Measurements from ENCODE around the gene ACTN3. TPM values are rescaled to one million over a fixed set of nuclear protein-coding genes. Genes with fewer than 3 reads are reported as not detected.

The ACTN3 gene
- total RNA-seq, 2 experiments from 2014 or later: 0.14 to 0.22 TPM

DNA sequence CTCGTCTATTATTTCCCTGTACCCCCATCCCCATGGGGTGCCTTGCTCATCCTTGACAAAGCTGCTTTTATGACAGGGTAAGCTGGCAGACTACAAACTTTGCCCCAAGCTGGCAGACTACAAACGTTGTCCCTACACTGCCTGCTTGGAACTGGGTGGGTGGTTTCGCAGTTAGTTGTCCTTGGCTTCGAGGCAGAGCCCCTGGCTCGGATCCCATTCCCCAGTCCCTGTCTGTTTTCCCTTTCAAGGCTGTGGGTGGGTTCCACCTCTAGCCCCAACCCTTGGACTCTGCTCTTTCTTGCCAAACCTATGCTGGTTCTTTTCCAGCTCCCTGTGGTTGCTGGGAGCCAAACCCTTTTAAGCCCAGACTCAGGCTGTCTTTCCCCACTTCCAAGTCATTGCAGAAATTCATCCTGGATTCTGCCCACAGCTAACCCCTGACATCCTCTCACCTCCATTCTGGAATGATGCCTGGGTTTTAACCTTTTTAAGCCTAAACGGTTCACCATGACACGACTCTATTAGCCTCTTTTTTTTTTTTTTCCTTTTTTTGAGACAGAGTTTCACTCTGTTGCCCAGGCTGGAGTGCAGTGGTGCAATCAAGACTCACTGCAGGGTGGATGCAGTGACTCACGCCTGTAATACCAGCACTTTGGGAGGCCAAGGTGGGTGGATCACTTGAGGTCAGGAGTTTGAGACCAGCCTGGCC, 60.6 kb downstream of the ACTN3 start:
- no peaks in the 10 kb centered on the region for H3K27me3 ChIP-seq (ENCODE audit: control insufficient read depth in 1 of 2, insufficient read depth in 2 of 2, low read length in 2 of 2)
- peaks cover 7% of the 10 kb centered on the region for H3K36me3 Mint-ChIP-seq (ENCODE audit: low read depth)
- H3K9me3 ChIP-seq (ENCODE audit: control insufficient read depth in 1 of 2, insufficient read depth in 1 of 2, low read length in 2 of 2): no peaks in the 10 kb centered on the region
- DNase-seq: no peak
- no peak overlapping the region for H3K27ac Mint-ChIP-seq
- H3K36me3 ChIP-seq (ENCODE audit: insufficient read depth, low read length): peaks cover 29% of the 10 kb centered on the region
- H3K4me1 ChIP-seq (ENCODE audit: insufficient read depth, low read length): no peaks in the 10 kb centered on the region
- ChIA-PET CTCF (interaction anchor here (1.8 kb wide), 1 partner anchor 11 kb away, joined by 4 read pairs; no protein-coding TSS in a partner anchor), POLR2A (interaction anchor here (0.6 to 1.2 kb wide), 2 partner anchors 9 to 70 kb away, joined by 3 read pairs; partner anchors contain the start of gene RBM14)
- ATAC-seq (ENCODE audit: poor library complexity): no peak
- no peak overlapping the region for H3K4me3 Mint-ChIP-seq
- H3K4me1 Mint-ChIP-seq (ENCODE audit: low read depth): peaks cover 13% of the 10 kb centered on the region
- H3K4me3 ChIP-seq (ENCODE audit: low read length): no peak overlapping the region
- intact Hi-C loops (cut with DNase I, micrococcal nuclease): no loop called here
- H3K27me3 Mint-ChIP-seq: no peaks in the 10 kb centered on the region
- no peak overlapping the region for H3K27ac ChIP-seq (ENCODE audit: low read depth in 1 of 2, low read length in 2 of 2)
- H3K9me3 Mint-ChIP-seq: no peaks in the 10 kb centered on the region
- TF ChIP-seq, protein P1, sequence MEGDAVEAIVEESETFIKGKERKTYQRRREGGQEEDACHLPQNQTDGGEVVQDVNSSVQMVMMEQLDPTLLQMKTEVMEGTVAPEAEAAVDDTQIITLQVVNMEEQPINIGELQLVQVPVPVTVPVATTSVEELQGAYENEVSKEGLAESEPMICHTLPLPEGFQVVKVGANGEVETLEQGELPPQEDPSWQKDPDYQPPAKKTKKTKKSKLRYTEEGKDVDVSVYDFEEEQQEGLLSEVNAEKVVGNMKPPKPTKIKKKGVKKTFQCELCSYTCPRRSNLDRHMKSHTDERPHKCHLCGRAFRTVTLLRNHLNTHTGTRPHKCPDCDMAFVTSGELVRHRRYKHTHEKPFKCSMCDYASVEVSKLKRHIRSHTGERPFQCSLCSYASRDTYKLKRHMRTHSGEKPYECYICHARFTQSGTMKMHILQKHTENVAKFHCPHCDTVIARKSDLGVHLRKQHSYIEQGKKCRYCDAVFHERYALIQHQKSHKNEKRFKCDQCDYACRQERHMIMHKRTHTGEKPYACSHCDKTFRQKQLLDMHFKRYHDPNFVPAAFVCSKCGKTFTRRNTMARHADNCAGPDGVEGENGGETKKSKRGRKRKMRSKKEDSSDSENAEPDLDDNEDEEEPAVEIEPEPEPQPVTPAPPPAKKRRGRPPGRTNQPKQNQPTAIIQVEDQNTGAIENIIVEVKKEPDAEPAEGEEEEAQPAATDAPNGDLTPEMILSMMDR (IDR thresholded peaks at IDR 0.05): no peak

DNA sequence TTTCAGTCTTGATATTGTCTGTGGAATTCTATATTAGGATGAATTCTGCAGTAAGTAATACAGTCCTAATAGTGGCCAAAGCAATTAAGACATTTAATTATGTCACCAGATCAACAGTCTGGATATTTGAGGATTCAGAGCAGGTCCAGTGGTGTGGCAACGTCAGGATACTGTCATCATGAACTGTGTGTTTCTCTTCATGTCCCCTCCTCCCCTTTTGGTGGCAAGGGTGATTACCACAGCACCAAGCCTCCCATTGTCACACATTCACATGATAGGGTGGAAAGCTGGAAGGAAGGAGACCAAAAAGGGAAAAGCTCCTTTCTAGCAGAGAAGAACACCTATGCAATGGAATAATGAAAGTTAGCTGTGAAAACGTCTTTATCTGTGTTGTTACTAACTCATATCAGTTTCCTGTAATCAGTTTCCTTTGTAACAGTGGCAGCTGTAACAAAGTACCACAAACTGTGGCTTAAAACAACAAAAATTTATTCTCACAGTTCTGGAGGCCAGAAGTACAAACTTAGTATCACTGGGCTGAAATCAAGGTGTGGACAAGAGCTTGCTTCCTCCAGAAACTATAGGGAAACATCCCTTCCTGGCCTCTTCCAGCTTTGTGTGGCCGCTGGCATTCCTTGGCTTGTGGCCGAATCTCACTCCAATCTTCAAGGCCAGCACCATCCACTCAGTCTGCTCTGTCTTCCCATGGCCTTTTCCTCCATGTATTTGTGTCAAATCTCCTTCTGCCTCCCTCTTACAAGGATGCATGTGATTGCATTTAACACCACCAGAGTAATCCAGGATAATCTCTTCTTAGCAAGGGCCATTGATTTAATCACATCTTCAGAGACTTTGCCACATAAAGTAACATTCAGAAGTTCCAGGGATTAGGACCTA, 63.3 kb downstream of the ACTN3 start:
- H3K4me1 Mint-ChIP-seq (ENCODE audit: low read depth): peaks cover 13% of the 10 kb centered on the region
- ATAC-seq (ENCODE audit: poor library complexity) (no peak), DNase-seq (no peak)
- Histone ChIP-seq H3K4me1 (ENCODE audit: insufficient read depth, low read length) (no peaks in the 10 kb centered on the region), H3K36me3 (ENCODE audit: insufficient read depth, low read length) (peaks cover 14% of the 10 kb centered on the region), H3K27me3 (ENCODE audit: control insufficient read depth in 1 of 2, insufficient read depth in 2 of 2, low read length in 2 of 2) (no peaks in the 10 kb centered on the region), H3K4me3 (ENCODE audit: low read length) (no peak overlapping the region), H3K27ac (ENCODE audit: low read depth in 1 of 2, low read length in 2 of 2) (no peak overlapping the region), H3K9me3 (ENCODE audit: control insufficient read depth in 1 of 2, insufficient read depth in 1 of 2, low read length in 2 of 2) (no peaks in the 10 kb centered on the region)
- POLR2A ChIA-PET: interaction anchor here (0.9 to 1.3 kb wide), 4 partner anchors 9 to 68 kb away, joined by 3 to 5 read pairs (median 4); partner anchors contain the start of genes RBM4 and RBM4B
- intact Hi-C loops (cut with DNase I, micrococcal nuclease): no loop called here
- H3K4me3 Mint-ChIP-seq: no peak overlapping the region
- TF ChIP-seq, protein P1 (IDR thresholded peaks at IDR 0.05): no peak
- H3K36me3 Mint-ChIP-seq (ENCODE audit: low read depth): peaks cover 2% of the 10 kb centered on the region
- H3K27ac Mint-ChIP-seq: peak overlapping the region; percentile 43
- H3K27me3 Mint-ChIP-seq: no peaks in the 10 kb centered on the region
- CTCF ChIA-PET: interaction anchor here (1.0 kb wide), 1 partner anchor 18 kb away, joined by 3 read pairs; the partner anchor contains the start of genes CCDC87 and CCS
- no peaks in the 10 kb centered on the region for H3K9me3 Mint-ChIP-seq

DNA sequence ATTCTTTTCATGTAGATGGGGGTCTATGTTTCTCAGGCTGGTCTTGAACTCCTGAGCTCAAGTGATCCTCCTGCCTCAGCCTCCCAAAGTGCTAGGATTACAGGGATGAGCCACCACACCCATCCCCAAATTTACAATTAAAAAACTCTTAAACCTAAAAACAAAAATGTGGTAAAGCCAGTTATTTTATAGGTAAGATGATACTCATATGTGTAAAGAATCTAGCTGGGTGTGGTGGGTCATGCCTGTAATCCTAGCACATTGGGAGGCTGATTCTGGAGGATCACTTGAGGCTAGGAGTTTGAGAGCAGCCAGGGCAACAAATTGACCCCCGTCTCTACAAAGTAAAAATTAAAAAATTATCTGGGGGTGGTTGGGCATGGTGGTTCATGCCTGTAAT, 65.8 kb downstream of the ACTN3 start:
- Histone ChIP-seq H3K9me3 (ENCODE audit: control insufficient read depth in 1 of 2, insufficient read depth in 1 of 2, low read length in 2 of 2) (no peaks in the 10 kb centered on the region), H3K36me3 (ENCODE audit: insufficient read depth, low read length) (no peaks in the 10 kb centered on the region), H3K4me1 (ENCODE audit: insufficient read depth, low read length) (peaks cover 10% of the 10 kb centered on the region), H3K27me3 (ENCODE audit: control insufficient read depth in 1 of 2, insufficient read depth in 2 of 2, low read length in 2 of 2) (no peaks in the 10 kb centered on the region), H3K27ac (ENCODE audit: low read depth in 1 of 2, low read length in 2 of 2) (no peak overlapping the region), H3K4me3 (ENCODE audit: low read length) (no peak overlapping the region)
- no peaks in the 10 kb centered on the region for H3K9me3 Mint-ChIP-seq
- H3K4me1 Mint-ChIP-seq (ENCODE audit: low read depth): peaks cover 26% of the 10 kb centered on the region
- ATAC-seq (ENCODE audit: poor library complexity) (no peak), DNase-seq (no peak)
- TF ChIP-seq, protein P1 (IDR thresholded peaks at IDR 0.05): no peak
- ChIA-PET CTCF (no interaction called here), POLR2A (interaction anchor here (1.4 kb wide), 2 partner anchors 20 to 65 kb away, joined by 4 to 5 read pairs; partner anchors contain the start of genes CCDC87 and RBM4B)
- no peaks in the 10 kb centered on the region for H3K27me3 Mint-ChIP-seq
- peaks cover 14% of the 10 kb centered on the region for H3K36me3 Mint-ChIP-seq (ENCODE audit: low read depth)
- no peak overlapping the region for H3K4me3 Mint-ChIP-seq
- intact Hi-C loops (cut with DNase I, micrococcal nuclease): no loop called here
- H3K27ac Mint-ChIP-seq: no peak overlapping the region

Other genes starting within 250 kb of the ACTN3 start
- 1 to 10 TPM; 3.3 to 3.4 TPM for gene CD248, start 229.9 kb upstream of the ACTN3 start, total RNA-seq
- gene RIN1, start 210.5 kb upstream of the ACTN3 start, total RNA-seq: 1 to 10 TPM; 1.2 to 1.6 TPM
- gene BRMS1, start 201.8 kb upstream of the ACTN3 start, total RNA-seq: 10 to 100 TPM; 52.7 to 58.4 TPM
- gene B4GAT1, start 199.3 kb upstream of the ACTN3 start, total RNA-seq: 1 to 10 TPM; 1.9 to 2.0 TPM
- 1 to 10 TPM; 9.7 TPM for gene SLC29A2, start 175.1 kb upstream of the ACTN3 start, total RNA-seq
- not detected for gene NPAS4, start 125.9 kb upstream of the ACTN3 start, total RNA-seq
- 10 to 100 TPM; 17.7 to 21.0 TPM for gene MRPL11, start 108.1 kb upstream of the ACTN3 start, total RNA-seq
- gene PELI3, start 80.0 kb upstream of the ACTN3 start, total RNA-seq: 10 to 100 TPM; 20.7 to 23.8 TPM
- 10 to 100 TPM; 16.9 to 17.7 TPM for gene DPP3, start 66.5 kb upstream of the ACTN3 start, total RNA-seq
- gene BBS1, start 36.3 kb upstream of the ACTN3 start, total RNA-seq: 10 to 100 TPM; 11.7 to 11.9 TPM
- 10 to 100 TPM; 17.0 to 18.4 TPM for gene ZDHHC24, start 855 bp upstream of the ACTN3 start, total RNA-seq
- 10 to 100 TPM; 16.0 to 16.8 TPM for gene CTSF, start 21.7 kb downstream of the ACTN3 start, total RNA-seq
- gene CCDC87, start 46.2 kb downstream of the ACTN3 start, total RNA-seq: under 1 TPM; 0.22 to 0.25 TPM
- 10 to 100 TPM; 25.4 to 26.3 TPM for gene CCS, start 46.3 kb downstream of the ACTN3 start, total RNA-seq
- 100 to 1,000 TPM; 239 to 250 TPM for gene RBM14, start 69.7 kb downstream of the ACTN3 start, total RNA-seq
- 100 to 1,000 TPM; 194 to 197 TPM for gene RBM4, start 91.8 kb downstream of the ACTN3 start, total RNA-seq
- 1 to 10 TPM; 3.8 to 5.1 TPM for gene RBM4B, start 131.0 kb downstream of the ACTN3 start, total RNA-seq
- gene SPTBN2, start 182.3 kb downstream of the ACTN3 start, total RNA-seq: not detected

Data from CD4-positive, alpha-beta T cell (primary cell).